Esophagus squamous epithelium (tissue), 4 donors: ENCODE results near the gene CTR9.

Experiments
- CTCF ChIP-seq, 6 experiments: fragments of 450-650 bp in 4 of 6; fragments of 200-600 bp in 2 of 6; sonication (generic) in 2 of 6; IDR thresholded peaks; one replicate each; pipeline ENCODE4 v1.5.1; 2016 to 2019; ENCODE audit warnings: antibody characterized with exemption in 6 of 6, mild to moderate bottlenecking in 4 of 6, moderate library complexity in 4 of 6
- POLR2A ChIP-seq, 4 donors: fragments of 450-650 bp; IDR thresholded peaks; one replicate each; pipeline ENCODE4 v1.6.1; 2017; ENCODE audit warnings: antibody characterized with exemption in 4 of 4, mild to moderate bottlenecking in 4 of 4, moderate library complexity in 3 of 4

- no peak for TF ChIP-seq CTCF (IDR thresholded peaks at IDR 0.05)
- TF ChIP-seq POLR2A (IDR thresholded peaks at IDR 0.05) = no peak
Observed at GRCh38 chr11:10722307-10722706, 28.7 kb upstream of the CTR9 start.
